ENCODE measurements around the gene HINT2.

- TF ChIP-seq EZH2 (IDR thresholded peaks at IDR 0.05; ENCODE audit: low read length, unreplicated experiment) (no peak), CTCF (conservative IDR thresholded peaks at IDR 0.05; ENCODE audit: low read depth, low read length) (no peak), EZH2phosphoT487 (IDR thresholded peaks at IDR 0.05; ENCODE audit: borderline replicate concordance, low read length) (no peak)
Observed at GRCh38 chr9:35800530-35800929, 14.3 kb downstream of the HINT2 start.
